ENCODE data around the gene PPP1R3G. TPM values are rescaled to one million over a fixed set of nuclear protein-coding genes. Genes with fewer than 3 reads are reported as not detected.

The PPP1R3G gene
- total and polyA plus RNA-seq, 2 donors (not counting 1 experiment from before 2014, with no cell fraction given), result 0.09 to 0.25 TPM

DNA sequence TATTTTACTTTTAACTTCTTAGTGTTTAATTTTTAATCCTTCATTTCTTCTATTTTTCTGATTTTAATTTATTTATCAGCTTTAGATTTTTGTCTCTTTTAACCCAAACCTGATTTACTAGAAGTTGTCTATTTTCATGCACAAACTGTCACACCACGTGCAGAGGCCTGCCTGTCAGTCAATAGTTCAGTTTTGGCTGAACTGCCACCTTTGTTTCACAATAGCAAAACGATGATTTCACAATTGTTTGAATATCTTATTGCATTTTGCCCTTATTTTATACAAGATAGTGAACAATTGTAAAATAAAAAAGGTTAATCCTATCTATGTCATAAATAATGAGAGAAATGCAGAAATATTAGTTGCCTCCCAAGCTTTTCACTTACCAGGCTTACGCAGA is 24.0 kb upstream of the PPP1R3G start:
- H3K27me3 ChIP-seq (replicated peaks in 1 of 4; ENCODE audit: control extremely low read depth in 1 of 4, control insufficient read depth in 3 of 4, insufficient read depth in 4 of 4, low read length in 3 of 4), result no peaks in the 10 kb centered on the region
- no peak overlapping the region for H3K4me3 Mint-ChIP-seq
- no peak overlapping the region for H3K4me2 ChIP-seq (replicated peaks; ENCODE audit: low read depth, low read length, poor library complexity, severe bottlenecking)
- no peak for DNase-seq
- H3K9me3 ChIP-seq (ENCODE audit: control extremely low read depth in 1 of 3, control insufficient read depth in 2 of 3, insufficient read depth in 1 of 3, low read length in 2 of 3), result no peaks in the 10 kb centered on the region
- no peaks in the 10 kb centered on the region for H3K9me3 Mint-ChIP-seq (ENCODE audit: insufficient read depth)
- POLR2A ChIA-PET, result no interaction called here
- intact Hi-C loops (cut with micrococcal nuclease), result no loop called here
- WGBS (ENCODE audit: insufficient coverage), result 67% methylated on average over 2 of the region's 3 CpGs
- peaks cover 3 to 8% of the 10 kb centered on the region in 2 donors for H3K4me1 ChIP-seq (ENCODE audit: control insufficient read depth in 2 of 2, insufficient read depth in 2 of 2, low read length in 2 of 2)
- no peak overlapping the region for H3K27ac ChIP-seq (ENCODE audit: low read length in 2 of 2)
- H3K79me2 ChIP-seq (ENCODE audit: control insufficient read depth, insufficient read depth, low read length), result no peaks in the 10 kb centered on the region
- TF ChIP-seq EZH2 (IDR thresholded peaks at IDR 0.05; ENCODE audit: borderline replicate concordance, insufficient read depth, low read depth, low read length, poor library complexity, severe bottlenecking) (no peak), CTCF (IDR thresholded peaks at IDR 0.05) (no peak)
- no peak for ATAC-seq (ENCODE audit: low read depth)
- peaks cover 3% of the 10 kb centered on the region for H3K27me3 Mint-ChIP-seq
- no peak overlapping the region for H2AFZ ChIP-seq (ENCODE audit: insufficient read depth, low read depth, low read length, poor library complexity, severe bottlenecking)
- CTCF ChIA-PET, result no interaction called here
- no peak overlapping the region for H3K27ac Mint-ChIP-seq
- H3K36me3 ChIP-seq (replicated peaks in 1 of 2; ENCODE audit: control extremely low read depth in 1 of 2, control insufficient read depth in 1 of 2, extremely low read depth in 1 of 2, insufficient read depth in 2 of 2, low read length in 1 of 2), result no peaks in the 10 kb centered on the region
- no peaks in the 10 kb centered on the region for H4K20me1 ChIP-seq (ENCODE audit: control insufficient read depth, insufficient read depth, low read length, poor library complexity, severe bottlenecking)
- H3K4me3 ChIP-seq (ENCODE audit: control extremely low read depth in 1 of 5, extremely low read depth in 1 of 5, insufficient read depth in 1 of 5, low read depth in 2 of 5, low read length in 4 of 5), result no peak overlapping the region
- peaks cover 11% of the 10 kb centered on the region for H3K4me1 Mint-ChIP-seq
- H3K9ac ChIP-seq (ENCODE audit: low read length), result no peak overlapping the region

DNA sequence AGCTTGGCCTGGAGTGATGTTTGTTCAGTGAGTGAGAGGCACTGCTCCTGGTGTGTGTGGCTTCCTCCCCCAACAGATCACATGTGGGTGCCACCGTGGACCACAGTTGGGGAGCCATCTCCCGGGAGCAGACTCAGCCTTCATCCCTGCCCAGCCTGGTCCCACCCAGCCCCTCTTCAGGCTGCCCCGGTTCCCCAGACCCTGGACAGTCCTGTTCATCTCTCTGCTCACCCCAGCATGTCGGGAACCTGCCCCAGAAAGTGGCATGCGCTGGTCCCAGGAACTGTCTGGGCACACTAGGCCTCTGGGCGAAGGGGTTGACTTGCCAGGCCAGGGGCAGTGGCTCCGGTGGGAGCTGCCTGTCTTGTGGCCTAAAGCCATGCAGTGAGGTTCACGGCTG is 21.5 kb upstream of the PPP1R3G start:
- TF ChIP-seq EZH2 (IDR thresholded peaks at IDR 0.05; ENCODE audit: borderline replicate concordance, insufficient read depth, low read depth, low read length, poor library complexity, severe bottlenecking) (no peak), CTCF (IDR thresholded peaks at IDR 0.05) (no peak)
- Mint-ChIP-seq H3K4me1 (peaks cover 11% of the 10 kb centered on the region), H3K9me3 (ENCODE audit: insufficient read depth) (peaks cover 2% of the 10 kb centered on the region), H3K4me3 (no peak overlapping the region), H3K27me3 (peaks cover 3% of the 10 kb centered on the region), H3K27ac (no peak overlapping the region)
- no peaks in the 10 kb centered on the region for H3K36me3 ChIP-seq (replicated peaks in 1 of 2; ENCODE audit: control extremely low read depth in 1 of 2, control insufficient read depth in 1 of 2, extremely low read depth in 1 of 2, insufficient read depth in 2 of 2, low read length in 1 of 2)
- CTCF ChIA-PET, result no interaction called here
- no peak overlapping the region for H2AFZ ChIP-seq (ENCODE audit: insufficient read depth, low read depth, low read length, poor library complexity, severe bottlenecking)
- H3K79me2 ChIP-seq (ENCODE audit: control insufficient read depth, insufficient read depth, low read length), result no peaks in the 10 kb centered on the region
- no peaks in the 10 kb centered on the region for H3K27me3 ChIP-seq (replicated peaks in 1 of 4; ENCODE audit: control extremely low read depth in 1 of 4, control insufficient read depth in 3 of 4, insufficient read depth in 4 of 4, low read length in 3 of 4)
- POLR2A ChIA-PET, result no interaction called here
- H3K9ac ChIP-seq (ENCODE audit: low read length), result no peak overlapping the region
- ATAC-seq (ENCODE audit: low read depth) (no peak), DNase-seq (no peak)
- 78% methylated on average over 8 of the region's 8 CpGs for WGBS (ENCODE audit: insufficient coverage)
- H3K4me3 ChIP-seq (ENCODE audit: control extremely low read depth in 1 of 5, extremely low read depth in 1 of 5, insufficient read depth in 1 of 5, low read depth in 2 of 5, low read length in 4 of 5), result no peak overlapping the region
- intact Hi-C loops (cut with micrococcal nuclease), result no loop called here
- H3K27ac ChIP-seq (ENCODE audit: low read length in 2 of 2), result no peak overlapping the region
- H3K4me2 ChIP-seq (replicated peaks; ENCODE audit: low read depth, low read length, poor library complexity, severe bottlenecking), result no peak overlapping the region
- peaks cover 3 to 8% of the 10 kb centered on the region in 2 donors for H3K4me1 ChIP-seq (ENCODE audit: control insufficient read depth in 2 of 2, insufficient read depth in 2 of 2, low read length in 2 of 2)
- peaks cover 0 to 9% (median 3%) of the 10 kb centered on the region in 3 donors for H3K9me3 ChIP-seq (ENCODE audit: control extremely low read depth in 1 of 3, control insufficient read depth in 2 of 3, insufficient read depth in 1 of 3, low read length in 2 of 3)
- H4K20me1 ChIP-seq (ENCODE audit: control insufficient read depth, insufficient read depth, low read length, poor library complexity, severe bottlenecking), result no peaks in the 10 kb centered on the region
